H1 (cell line): ENCODE measurements around the gene TK2. TPM values are rescaled to one million over a fixed set of nuclear protein-coding genes. Genes with fewer than 3 reads are reported as not detected.

Source experiments
- SP1 ChIP-seq: IDR thresholded peaks from 2 replicates; pipeline ENCODE4 v1.6.1; 2011; ENCODE audit warnings: low read depth, low read length
- polyA plus RNA-seq, 7 experiments: library from polyadenylated mRNA; depleted of rRNA in 3 of 7; stranded (reverse) in 5 of 7; unstranded in 2 of 7; fragments of >200 nt in 5 of 7; fragments of 200-250 nt in 2 of 7; gene quantifications; 1 replicate in 5 of 7; 2 replicates in 1 of 7; 4 replicates in 1 of 7; pipeline versions ENCODE4 v1.2.1 to v1.2.3, GENCODE V29; 2011 to 2013; ENCODE audit warnings: missing spikeins in 2 of 7, mixed read lengths in 2 of 7
- total RNA-seq: library from RNA; stranded (reverse); fragmentation: NEBNext Ultra II Directional; extraction: Animal tissue kit (Norgen Biotek cat#: 25700); gene quantifications from 2 replicates; pipeline ENCODE4 v1.2.1, GENCODE V29; 2021
- TF ChIP-seq, protein P1 (sequence below): IDR thresholded peaks from 2 replicates; pipeline ENCODE4 v1.6.1; 2012; ENCODE audit warnings: inconsistent platforms
- TF ChIP-seq, protein P2 (sequence below): fragments of 300-600 bp; sonication (generic); IDR thresholded peaks from 2 replicates; pipeline ENCODE4 v1.7.1; 2012; ENCODE audit warnings: low read length, moderate library complexity, mild to moderate bottlenecking, inconsistent platforms; ENCODE audit not compliant: insufficient replicate concordance

TK2 gene
- total and polyA plus RNA-seq, 2 of the 8 experiments (the other 6 are each of a cell fraction or from before 2014, with no cell fraction given) = 2.7 to 3.6 TPM

DNA sequence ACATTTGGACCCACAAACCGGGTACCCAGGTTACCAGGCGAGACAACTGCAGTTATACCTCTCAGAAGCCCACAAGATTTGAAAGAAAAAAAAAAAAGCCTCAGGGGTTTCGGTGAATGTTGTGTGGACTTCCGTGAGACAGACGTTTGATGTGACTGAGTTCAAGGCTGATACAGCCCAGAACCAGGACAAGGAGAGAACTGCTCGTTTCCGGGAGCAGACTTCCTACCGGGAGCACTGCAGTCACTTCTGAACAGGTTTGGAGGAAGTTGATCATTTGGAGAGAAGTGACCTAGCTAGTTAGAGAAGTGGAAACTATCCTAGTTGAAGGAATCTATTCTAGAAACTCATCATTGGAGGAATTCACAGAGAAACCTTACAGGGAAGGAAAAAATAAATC is 3.3 kb upstream of the TK2 start (continued):
- TF ChIP-seq, protein P1, sequence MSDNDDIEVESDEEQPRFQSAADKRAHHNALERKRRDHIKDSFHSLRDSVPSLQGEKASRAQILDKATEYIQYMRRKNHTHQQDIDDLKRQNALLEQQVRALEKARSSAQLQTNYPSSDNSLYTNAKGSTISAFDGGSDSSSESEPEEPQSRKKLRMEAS = no peak
- TF ChIP-seq, protein P2, sequence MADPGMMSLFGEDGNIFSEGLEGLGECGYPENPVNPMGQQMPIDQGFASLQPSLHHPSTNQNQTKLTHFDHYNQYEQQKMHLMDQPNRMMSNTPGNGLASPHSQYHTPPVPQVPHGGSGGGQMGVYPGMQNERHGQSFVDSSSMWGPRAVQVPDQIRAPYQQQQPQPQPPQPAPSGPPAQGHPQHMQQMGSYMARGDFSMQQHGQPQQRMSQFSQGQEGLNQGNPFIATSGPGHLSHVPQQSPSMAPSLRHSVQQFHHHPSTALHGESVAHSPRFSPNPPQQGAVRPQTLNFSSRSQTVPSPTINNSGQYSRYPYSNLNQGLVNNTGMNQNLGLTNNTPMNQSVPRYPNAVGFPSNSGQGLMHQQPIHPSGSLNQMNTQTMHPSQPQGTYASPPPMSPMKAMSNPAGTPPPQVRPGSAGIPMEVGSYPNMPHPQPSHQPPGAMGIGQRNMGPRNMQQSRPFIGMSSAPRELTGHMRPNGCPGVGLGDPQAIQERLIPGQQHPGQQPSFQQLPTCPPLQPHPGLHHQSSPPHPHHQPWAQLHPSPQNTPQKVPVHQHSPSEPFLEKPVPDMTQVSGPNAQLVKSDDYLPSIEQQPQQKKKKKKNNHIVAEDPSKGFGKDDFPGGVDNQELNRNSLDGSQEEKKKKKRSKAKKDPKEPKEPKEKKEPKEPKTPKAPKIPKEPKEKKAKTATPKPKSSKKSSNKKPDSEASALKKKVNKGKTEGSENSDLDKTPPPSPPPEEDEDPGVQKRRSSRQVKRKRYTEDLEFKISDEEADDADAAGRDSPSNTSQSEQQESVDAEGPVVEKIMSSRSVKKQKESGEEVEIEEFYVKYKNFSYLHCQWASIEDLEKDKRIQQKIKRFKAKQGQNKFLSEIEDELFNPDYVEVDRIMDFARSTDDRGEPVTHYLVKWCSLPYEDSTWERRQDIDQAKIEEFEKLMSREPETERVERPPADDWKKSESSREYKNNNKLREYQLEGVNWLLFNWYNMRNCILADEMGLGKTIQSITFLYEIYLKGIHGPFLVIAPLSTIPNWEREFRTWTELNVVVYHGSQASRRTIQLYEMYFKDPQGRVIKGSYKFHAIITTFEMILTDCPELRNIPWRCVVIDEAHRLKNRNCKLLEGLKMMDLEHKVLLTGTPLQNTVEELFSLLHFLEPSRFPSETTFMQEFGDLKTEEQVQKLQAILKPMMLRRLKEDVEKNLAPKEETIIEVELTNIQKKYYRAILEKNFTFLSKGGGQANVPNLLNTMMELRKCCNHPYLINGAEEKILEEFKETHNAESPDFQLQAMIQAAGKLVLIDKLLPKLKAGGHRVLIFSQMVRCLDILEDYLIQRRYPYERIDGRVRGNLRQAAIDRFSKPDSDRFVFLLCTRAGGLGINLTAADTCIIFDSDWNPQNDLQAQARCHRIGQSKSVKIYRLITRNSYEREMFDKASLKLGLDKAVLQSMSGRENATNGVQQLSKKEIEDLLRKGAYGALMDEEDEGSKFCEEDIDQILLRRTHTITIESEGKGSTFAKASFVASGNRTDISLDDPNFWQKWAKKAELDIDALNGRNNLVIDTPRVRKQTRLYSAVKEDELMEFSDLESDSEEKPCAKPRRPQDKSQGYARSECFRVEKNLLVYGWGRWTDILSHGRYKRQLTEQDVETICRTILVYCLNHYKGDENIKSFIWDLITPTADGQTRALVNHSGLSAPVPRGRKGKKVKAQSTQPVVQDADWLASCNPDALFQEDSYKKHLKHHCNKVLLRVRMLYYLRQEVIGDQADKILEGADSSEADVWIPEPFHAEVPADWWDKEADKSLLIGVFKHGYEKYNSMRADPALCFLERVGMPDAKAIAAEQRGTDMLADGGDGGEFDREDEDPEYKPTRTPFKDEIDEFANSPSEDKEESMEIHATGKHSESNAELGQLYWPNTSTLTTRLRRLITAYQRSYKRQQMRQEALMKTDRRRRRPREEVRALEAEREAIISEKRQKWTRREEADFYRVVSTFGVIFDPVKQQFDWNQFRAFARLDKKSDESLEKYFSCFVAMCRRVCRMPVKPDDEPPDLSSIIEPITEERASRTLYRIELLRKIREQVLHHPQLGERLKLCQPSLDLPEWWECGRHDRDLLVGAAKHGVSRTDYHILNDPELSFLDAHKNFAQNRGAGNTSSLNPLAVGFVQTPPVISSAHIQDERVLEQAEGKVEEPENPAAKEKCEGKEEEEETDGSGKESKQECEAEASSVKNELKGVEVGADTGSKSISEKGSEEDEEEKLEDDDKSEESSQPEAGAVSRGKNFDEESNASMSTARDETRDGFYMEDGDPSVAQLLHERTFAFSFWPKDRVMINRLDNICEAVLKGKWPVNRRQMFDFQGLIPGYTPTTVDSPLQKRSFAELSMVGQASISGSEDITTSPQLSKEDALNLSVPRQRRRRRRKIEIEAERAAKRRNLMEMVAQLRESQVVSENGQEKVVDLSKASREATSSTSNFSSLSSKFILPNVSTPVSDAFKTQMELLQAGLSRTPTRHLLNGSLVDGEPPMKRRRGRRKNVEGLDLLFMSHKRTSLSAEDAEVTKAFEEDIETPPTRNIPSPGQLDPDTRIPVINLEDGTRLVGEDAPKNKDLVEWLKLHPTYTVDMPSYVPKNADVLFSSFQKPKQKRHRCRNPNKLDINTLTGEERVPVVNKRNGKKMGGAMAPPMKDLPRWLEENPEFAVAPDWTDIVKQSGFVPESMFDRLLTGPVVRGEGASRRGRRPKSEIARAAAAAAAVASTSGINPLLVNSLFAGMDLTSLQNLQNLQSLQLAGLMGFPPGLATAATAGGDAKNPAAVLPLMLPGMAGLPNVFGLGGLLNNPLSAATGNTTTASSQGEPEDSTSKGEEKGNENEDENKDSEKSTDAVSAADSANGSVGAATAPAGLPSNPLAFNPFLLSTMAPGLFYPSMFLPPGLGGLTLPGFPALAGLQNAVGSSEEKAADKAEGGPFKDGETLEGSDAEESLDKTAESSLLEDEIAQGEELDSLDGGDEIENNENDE = no peak
- TF ChIP-seq SP1 = no peak
- TF ChIP-seq, all 59 proteins: peak for 0
